ENCODE results near the gene NRF1.

NRF1 gene

GRCh38 chr7:129776362-129776722 lies 164.8 kb downstream of the NRF1 start:
- Histone ChIP-seq H3K9ac (ENCODE audit: low read length) (no peak overlapping the region), H3K9me3 (ENCODE audit: low read length) (no peaks in the 10 kb centered on the region), H3K27ac (ENCODE audit: low read depth, low read length) (no peak overlapping the region), H3K4me3 (ENCODE audit: low read depth in 1 of 2, low read length in 2 of 2) (no peak overlapping the region), H3K36me3 (ENCODE audit: insufficient read depth, low read length) (no peaks in the 10 kb centered on the region), H3K27me3 (ENCODE audit: control insufficient read depth in 1 of 2, insufficient read depth in 2 of 2, low read length in 2 of 2) (peaks cover 29 to 43% of the 10 kb centered on the region in 2 donors), H3K4me1 (ENCODE audit: insufficient read depth, low read length) (peaks cover 8% of the 10 kb centered on the region)

GRCh38 chr7:129777195-129777844 lies 165.8 kb downstream of the NRF1 start:
- Histone ChIP-seq H3K9me3 (ENCODE audit: low read length) (no peaks in the 10 kb centered on the region), H3K27me3 (ENCODE audit: control insufficient read depth in 1 of 2, insufficient read depth in 2 of 2, low read length in 2 of 2) (peaks cover 38 to 53% of the 10 kb centered on the region in 2 donors), H3K36me3 (ENCODE audit: insufficient read depth, low read length) (no peaks in the 10 kb centered on the region), H3K4me3 (ENCODE audit: low read depth in 1 of 2, low read length in 2 of 2) (no peak overlapping the region), H3K4me1 (ENCODE audit: insufficient read depth, low read length) (peaks cover 13% of the 10 kb centered on the region), H3K9ac (ENCODE audit: low read length) (no peak overlapping the region), H3K27ac (ENCODE audit: low read depth, low read length) (no peak overlapping the region)

GRCh38 chr7:129777993-129778769 lies 166.7 kb downstream of the NRF1 start:
- no peak overlapping the region for H3K4me3 ChIP-seq (ENCODE audit: low read depth in 1 of 2, low read length in 2 of 2)
- no peak overlapping the region for H3K27ac ChIP-seq (ENCODE audit: low read depth, low read length)
- H3K9ac ChIP-seq (ENCODE audit: low read length), result no peak overlapping the region
- H3K27me3 ChIP-seq (ENCODE audit: control insufficient read depth in 1 of 2, insufficient read depth in 2 of 2, low read length in 2 of 2), result peaks cover 46 to 61% of the 10 kb centered on the region in 2 donors
- H3K9me3 ChIP-seq (ENCODE audit: low read length), result peaks cover 1% of the 10 kb centered on the region
- peaks cover 16% of the 10 kb centered on the region for H3K4me1 ChIP-seq (ENCODE audit: insufficient read depth, low read length)
- no peaks in the 10 kb centered on the region for H3K36me3 ChIP-seq (ENCODE audit: insufficient read depth, low read length)

- Histone ChIP-seq H3K27ac (ENCODE audit: low read depth, low read length) (no peak overlapping the region), H3K9me3 (ENCODE audit: low read length) (peaks cover 5% of the 10 kb centered on the region), H3K9ac (ENCODE audit: low read length) (no peak overlapping the region), H3K4me3 (ENCODE audit: low read depth in 1 of 2, low read length in 2 of 2) (peak overlapping the region in 1 of 2 donors; percentile 41), H3K27me3 (ENCODE audit: control insufficient read depth in 1 of 2, insufficient read depth in 2 of 2, low read length in 2 of 2) (peaks cover 53 to 69% of the 10 kb centered on the region in 2 donors), H3K36me3 (ENCODE audit: insufficient read depth, low read length) (no peaks in the 10 kb centered on the region), H3K4me1 (ENCODE audit: insufficient read depth, low read length) (peaks cover 21% of the 10 kb centered on the region)
Measured at GRCh38 chr7:129778770-129779601, 167.5 kb downstream of the NRF1 start.

GRCh38 chr7:129779602-129780256 lies 168.2 kb downstream of the NRF1 start:
- peaks cover 57 to 77% of the 10 kb centered on the region in 2 donors for H3K27me3 ChIP-seq (ENCODE audit: control insufficient read depth in 1 of 2, insufficient read depth in 2 of 2, low read length in 2 of 2)
- H3K4me3 ChIP-seq (ENCODE audit: low read depth in 1 of 2, low read length in 2 of 2), result peak overlapping the region in 1 of 2 donors; percentile 41
- H3K36me3 ChIP-seq (ENCODE audit: insufficient read depth, low read length), result no peaks in the 10 kb centered on the region
- no peak overlapping the region for H3K9ac ChIP-seq (ENCODE audit: low read length)
- H3K27ac ChIP-seq (ENCODE audit: low read depth, low read length), result no peak overlapping the region
- peaks cover 23% of the 10 kb centered on the region for H3K4me1 ChIP-seq (ENCODE audit: insufficient read depth, low read length)
- H3K9me3 ChIP-seq (ENCODE audit: low read length), result peaks cover 5% of the 10 kb centered on the region

GRCh38 chr7:129780257-129780973 lies 168.9 kb downstream of the NRF1 start:
- H3K36me3 ChIP-seq (ENCODE audit: insufficient read depth, low read length), result no peaks in the 10 kb centered on the region
- no peak overlapping the region for H3K9ac ChIP-seq (ENCODE audit: low read length)
- H3K27me3 ChIP-seq (ENCODE audit: control insufficient read depth in 1 of 2, insufficient read depth in 2 of 2, low read length in 2 of 2), result peaks cover 64 to 84% of the 10 kb centered on the region in 2 donors
- peaks cover 29% of the 10 kb centered on the region for H3K4me1 ChIP-seq (ENCODE audit: insufficient read depth, low read length)
- no peak overlapping the region for H3K27ac ChIP-seq (ENCODE audit: low read depth, low read length)
- H3K4me3 ChIP-seq (ENCODE audit: low read depth in 1 of 2, low read length in 2 of 2), result no peak overlapping the region
- peaks cover 5% of the 10 kb centered on the region for H3K9me3 ChIP-seq (ENCODE audit: low read length)

GRCh38 chr7:129780974-129781927 lies 169.7 kb downstream of the NRF1 start:
- no peak overlapping the region for H3K4me3 ChIP-seq (ENCODE audit: low read depth in 1 of 2, low read length in 2 of 2)
- peaks cover 29% of the 10 kb centered on the region for H3K4me1 ChIP-seq (ENCODE audit: insufficient read depth, low read length)
- no peak overlapping the region for H3K27ac ChIP-seq (ENCODE audit: low read depth, low read length)
- no peak overlapping the region for H3K9ac ChIP-seq (ENCODE audit: low read length)
- H3K36me3 ChIP-seq (ENCODE audit: insufficient read depth, low read length), result no peaks in the 10 kb centered on the region
- peaks cover 72 to 92% of the 10 kb centered on the region in 2 donors for H3K27me3 ChIP-seq (ENCODE audit: control insufficient read depth in 1 of 2, insufficient read depth in 2 of 2, low read length in 2 of 2)
- peaks cover 5% of the 10 kb centered on the region for H3K9me3 ChIP-seq (ENCODE audit: low read length)

- Histone ChIP-seq H3K27me3 (ENCODE audit: control insufficient read depth in 1 of 2, insufficient read depth in 2 of 2, low read length in 2 of 2) (peaks cover 75 to 97% of the 10 kb centered on the region in 2 donors), H3K4me3 (ENCODE audit: low read depth in 1 of 2, low read length in 2 of 2) (no peak overlapping the region), H3K36me3 (ENCODE audit: insufficient read depth, low read length) (no peaks in the 10 kb centered on the region), H3K9ac (ENCODE audit: low read length) (no peak overlapping the region), H3K9me3 (ENCODE audit: low read length) (peaks cover 5% of the 10 kb centered on the region), H3K4me1 (ENCODE audit: insufficient read depth, low read length) (peaks cover 29% of the 10 kb centered on the region), H3K27ac (ENCODE audit: low read depth, low read length) (no peak overlapping the region)
Measured at GRCh38 chr7:129781928-129782817, 170.7 kb downstream of the NRF1 start.

GRCh38 chr7:129782818-129783583 lies 171.5 kb downstream of the NRF1 start:
- Histone ChIP-seq H3K4me1 (ENCODE audit: insufficient read depth, low read length) (peaks cover 29% of the 10 kb centered on the region), H3K36me3 (ENCODE audit: insufficient read depth, low read length) (no peaks in the 10 kb centered on the region), H3K27ac (ENCODE audit: low read depth, low read length) (no peak overlapping the region), H3K9ac (ENCODE audit: low read length) (no peak overlapping the region), H3K27me3 (ENCODE audit: control insufficient read depth in 1 of 2, insufficient read depth in 2 of 2, low read length in 2 of 2) (peaks cover 68 to 95% of the 10 kb centered on the region in 2 donors), H3K9me3 (ENCODE audit: low read length) (peaks cover 5% of the 10 kb centered on the region), H3K4me3 (ENCODE audit: low read depth in 1 of 2, low read length in 2 of 2) (no peak overlapping the region)

Measured in muscle layer of colon (tissue), 2 donors.